Measurements from ENCODE around the gene NDUFAF8. TPM values are rescaled to one million over a fixed set of nuclear protein-coding genes. Genes with fewer than 3 reads are reported as not detected.

Gene NDUFAF8
- total and polyA plus RNA-seq, 2 donors (not counting 1 experiment from before 2014, with no cell fraction given): 41.7 to 42.6 TPM

- Mint-ChIP-seq H3K27me3 (no peaks in the 10 kb centered on the region), H3K4me3 (no peak overlapping the region), H3K9me3 (ENCODE audit: insufficient read depth) (no peaks in the 10 kb centered on the region), H3K27ac (no peak overlapping the region), H3K4me1 (no peaks in the 10 kb centered on the region)
- Histone ChIP-seq H3K79me2 (ENCODE audit: control insufficient read depth, insufficient read depth, low read length) (no peaks in the 10 kb centered on the region), H2AFZ (ENCODE audit: insufficient read depth, low read depth, low read length, poor library complexity, severe bottlenecking) (no peak overlapping the region), H4K20me1 (ENCODE audit: control insufficient read depth, insufficient read depth, low read length, poor library complexity, severe bottlenecking) (no peaks in the 10 kb centered on the region), H3K27me3 (replicated peaks in 1 of 4; ENCODE audit: control extremely low read depth in 1 of 4, control insufficient read depth in 3 of 4, insufficient read depth in 4 of 4, low read length in 3 of 4) (no peaks in the 10 kb centered on the region), H3K27ac (ENCODE audit: low read length in 2 of 2) (no peak overlapping the region), H3K9me3 (ENCODE audit: control extremely low read depth in 1 of 3, control insufficient read depth in 2 of 3, insufficient read depth in 1 of 3, low read length in 2 of 3) (no peaks in the 10 kb centered on the region), H3K4me1 (ENCODE audit: control insufficient read depth in 2 of 2, insufficient read depth in 2 of 2, low read length in 2 of 2) (no peaks in the 10 kb centered on the region), H3K4me3 (ENCODE audit: control extremely low read depth in 1 of 5, extremely low read depth in 1 of 5, insufficient read depth in 1 of 5, low read depth in 2 of 5, low read length in 4 of 5) (no peak overlapping the region), H3K36me3 (replicated peaks in 1 of 2; ENCODE audit: control extremely low read depth in 1 of 2, control insufficient read depth in 1 of 2, extremely low read depth in 1 of 2, insufficient read depth in 2 of 2, low read length in 1 of 2) (peaks cover 0 to 13% of the 10 kb centered on the region in 2 experiments), H3K9ac (ENCODE audit: low read length) (no peak overlapping the region), H3K4me2 (replicated peaks; ENCODE audit: low read depth, low read length, poor library complexity, severe bottlenecking) (no peak overlapping the region)
- intact Hi-C loops (cut with micrococcal nuclease): no loop called here
- TF ChIP-seq EZH2 (IDR thresholded peaks at IDR 0.05; ENCODE audit: borderline replicate concordance, insufficient read depth, low read depth, low read length, poor library complexity, severe bottlenecking) (no peak), CTCF (IDR thresholded peaks at IDR 0.05) (no peak)
- ChIA-PET POLR2A (no interaction called here), CTCF (no interaction called here)
- DNase-seq: no peak
- 90% methylated on average over 43 of the region's 45 CpGs for WGBS (ENCODE audit: insufficient coverage)
- no peak for ATAC-seq (ENCODE audit: low read depth)
These were observed 42.4 kb upstream of the NDUFAF8 start for GRCh38 chr17:81196505-81197408.

DNA sequence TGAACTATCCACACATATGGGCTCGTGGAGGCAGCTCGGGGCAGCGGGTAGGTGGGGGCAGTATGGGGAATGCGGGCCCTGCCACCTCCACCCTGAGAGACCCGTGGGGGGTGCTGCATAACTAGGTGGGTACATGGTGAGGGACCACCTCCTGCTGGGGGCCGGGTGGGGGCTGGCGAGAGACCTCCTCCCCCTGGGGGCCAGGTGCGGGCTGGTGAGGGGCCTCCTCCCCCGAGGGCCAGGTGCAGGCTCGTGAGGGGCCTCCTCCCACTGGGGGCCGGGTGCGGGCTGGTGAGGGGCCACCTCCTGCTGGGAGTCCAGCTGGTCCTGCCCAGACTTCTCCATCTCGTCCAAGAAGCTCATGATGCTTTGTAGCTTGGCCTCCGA is 41.7 kb upstream of the NDUFAF8 start:
- no peak overlapping the region for H3K4me3 Mint-ChIP-seq
- ChIA-PET POLR2A (no interaction called here), CTCF (no interaction called here)
- no peak overlapping the region for H3K4me2 ChIP-seq (replicated peaks; ENCODE audit: low read depth, low read length, poor library complexity, severe bottlenecking)
- WGBS (ENCODE audit: insufficient coverage): 90% methylated on average over 13 of the region's 14 CpGs
- no peak overlapping the region for H3K27ac Mint-ChIP-seq
- no peaks in the 10 kb centered on the region for H3K4me1 Mint-ChIP-seq
- no peaks in the 10 kb centered on the region for H4K20me1 ChIP-seq (ENCODE audit: control insufficient read depth, insufficient read depth, low read length, poor library complexity, severe bottlenecking)
- no peaks in the 10 kb centered on the region for H3K9me3 Mint-ChIP-seq (ENCODE audit: insufficient read depth)
- no peaks in the 10 kb centered on the region for H3K9me3 ChIP-seq (ENCODE audit: control extremely low read depth in 1 of 3, control insufficient read depth in 2 of 3, insufficient read depth in 1 of 3, low read length in 2 of 3)
- DNase-seq (no peak), ATAC-seq (ENCODE audit: low read depth) (no peak)
- H3K4me3 ChIP-seq (ENCODE audit: control extremely low read depth in 1 of 5, extremely low read depth in 1 of 5, insufficient read depth in 1 of 5, low read depth in 2 of 5, low read length in 4 of 5): no peak overlapping the region
- H3K27me3 ChIP-seq (replicated peaks in 1 of 4; ENCODE audit: control extremely low read depth in 1 of 4, control insufficient read depth in 3 of 4, insufficient read depth in 4 of 4, low read length in 3 of 4): no peaks in the 10 kb centered on the region
- H3K27ac ChIP-seq (ENCODE audit: low read length in 2 of 2): no peak overlapping the region
- H2AFZ ChIP-seq (ENCODE audit: insufficient read depth, low read depth, low read length, poor library complexity, severe bottlenecking): no peak overlapping the region
- no peak for TF ChIP-seq CTCF (IDR thresholded peaks at IDR 0.05)
- no peak for TF ChIP-seq EZH2 (IDR thresholded peaks at IDR 0.05; ENCODE audit: borderline replicate concordance, insufficient read depth, low read depth, low read length, poor library complexity, severe bottlenecking)
- H3K36me3 ChIP-seq (replicated peaks in 1 of 2; ENCODE audit: control extremely low read depth in 1 of 2, control insufficient read depth in 1 of 2, extremely low read depth in 1 of 2, insufficient read depth in 2 of 2, low read length in 1 of 2): peaks cover 0 to 13% of the 10 kb centered on the region in 2 experiments
- H3K27me3 Mint-ChIP-seq: no peaks in the 10 kb centered on the region
- intact Hi-C loops (cut with micrococcal nuclease): no loop called here
- H3K79me2 ChIP-seq (ENCODE audit: control insufficient read depth, insufficient read depth, low read length): no peaks in the 10 kb centered on the region
- no peak overlapping the region for H3K9ac ChIP-seq (ENCODE audit: low read length)
- no peaks in the 10 kb centered on the region for H3K4me1 ChIP-seq (ENCODE audit: control insufficient read depth in 2 of 2, insufficient read depth in 2 of 2, low read length in 2 of 2)

Data from B cell (primary cell).